HCT116 (cell line): Measurements from ENCODE around the gene ABHD18.
"Not testable (repeated sequence)": the region's sequence is repeated elsewhere in the genome, so short reads cannot be mapped to it uniquely, and the experiment has no call there.

Experiments
- ATF3 ChIP-seq: IDR thresholded peaks from 2 replicates; pipeline ENCODE4 v1.6.1; 2012
- CEBPB ChIP-seq: IDR thresholded peaks from 2 replicates; pipeline ENCODE4 v1.6.1; 2012; ENCODE audit warnings: low read depth
- CTCF ChIP-seq, 3 experiments: fragments of 200-600 bp in 1 of 3; sonication (generic) in 1 of 3; IDR thresholded peaks in 2 of 3; conservative IDR thresholded peaks in 1 of 3; 2 replicates each; pipeline ENCODE4 v1.5.1; 2012 to 2017; ENCODE audit warnings: low read depth in 2 of 3, low read length in 2 of 3, antibody characterized with exemption in 1 of 3, borderline replicate concordance in 1 of 3, control low read depth in 1 of 3, mild to moderate bottlenecking in 1 of 3, mixed read lengths in 1 of 3, mixed run types in 1 of 3, moderate library complexity in 1 of 3; ENCODE audit not compliant: insufficient read depth in 1 of 3
- EGR1 ChIP-seq: IDR thresholded peaks from 2 replicates; pipeline ENCODE4 v1.6.1; 2012; ENCODE audit warnings: low read depth
- EZH2 ChIP-seq: fragments of 200-600 bp; sonication (generic); IDR thresholded peaks from 2 replicates; pipeline ENCODE4 v1.6.1; 2017; ENCODE audit warnings: antibody characterized with exemption, mixed run types
- JUND ChIP-seq: IDR thresholded peaks from 2 replicates; pipeline ENCODE4 v1.6.1; 2012
- MAX ChIP-seq: IDR thresholded peaks from 2 replicates; pipeline ENCODE4 v1.6.1; 2012
- POLR2A ChIP-seq: IDR thresholded peaks from 2 replicates; pipeline ENCODE4 v1.7.0; 2011; ENCODE audit warnings: borderline replicate concordance; ENCODE audit not compliant: insufficient read depth, insufficient read length; ENCODE audit errors: extremely low read depth
- POLR2AphosphoS5 ChIP-seq: IDR thresholded peaks from 2 replicates; pipeline ENCODE4 v1.6.1; 2011; ENCODE audit warnings: mild to moderate bottlenecking, low read depth, low read length, moderate library complexity
- REST ChIP-seq: IDR thresholded peaks from 2 replicates; pipeline ENCODE4 v1.6.1; 2012; ENCODE audit warnings: low read depth
- SIN3A ChIP-seq: IDR thresholded peaks from 2 replicates; pipeline ENCODE4 v1.6.1; 2012; ENCODE audit warnings: low read depth

- not testable (repeated sequence) for TF ChIP-seq EGR1; POLR2A; CTCF (IDR thresholded peaks at IDR 0.05 in 2 of 3, conservative IDR thresholded peaks at IDR 0.05 in 1 of 3; ENCODE audit: borderline replicate concordance in 1 of 3, insufficient read depth in 1 of 3, low read depth in 2 of 3, low read length in 2 of 3); EZH2; CEBPB; POLR2AphosphoS5; MAX; JUND; SIN3A; REST; ATF3
Measured at GRCh38 chr4:128047514-128047913, 82.3 kb downstream of the ABHD18 start.
